ENCODE data around the gene DNAAF1.

Gene DNAAF1

DNA sequence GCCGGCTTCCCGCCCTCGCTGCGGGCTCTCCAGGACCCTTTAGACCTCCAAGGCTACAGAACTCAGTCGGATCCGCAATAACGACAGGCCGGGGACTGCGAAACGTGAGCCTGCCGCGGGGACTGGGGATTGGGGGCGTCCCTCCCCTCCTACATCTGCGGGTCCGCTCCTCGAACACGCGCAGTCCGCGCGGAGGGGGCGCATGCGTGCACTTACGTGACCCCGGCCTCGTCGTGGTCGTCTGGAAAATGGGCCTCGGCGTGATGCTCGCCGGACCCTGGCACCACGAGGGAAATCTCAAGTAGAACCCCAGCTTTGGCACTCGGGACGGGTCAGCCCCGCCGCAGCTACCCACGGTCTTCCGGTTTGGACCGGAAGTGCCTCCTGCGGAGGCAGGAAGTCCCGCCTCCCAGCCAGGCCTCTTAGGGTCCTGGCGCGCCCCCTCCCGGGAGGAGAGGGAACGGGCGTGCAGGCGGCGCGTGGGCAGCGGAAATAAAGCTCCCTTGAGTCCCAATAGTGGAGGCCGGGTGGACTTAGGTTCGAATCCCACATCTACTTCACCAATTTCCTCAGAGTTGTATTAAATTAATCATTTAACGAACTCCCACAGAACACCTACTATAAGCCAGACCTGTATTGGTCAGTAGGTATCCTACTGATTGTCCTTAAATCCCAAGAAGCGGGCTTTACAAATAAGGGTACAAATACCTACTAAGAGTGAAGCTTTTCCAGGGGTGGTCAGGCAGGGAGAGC, 41.8 kb downstream of the DNAAF1 start, which contains the start of gene TAF1C:
Gene TAF1C (minus strand): TSS at position 373 of the 753 bp plus-strand sequence. CDS start 2,069 bp downstream, outside the sequence.
- peaks cover 36% of the 10 kb centered on the region for H3K36me3 ChIP-seq (ENCODE audit: insufficient read depth, low read length)
- H3K4me3 ChIP-seq (ENCODE audit: low read length) = peak within 1 kb of the TSS; percentile 94
- H3K9me3 ChIP-seq (ENCODE audit: low read length) = no peaks in the 10 kb centered on the region
- peaks cover 11% of the 10 kb centered on the region for H3K4me1 ChIP-seq (ENCODE audit: insufficient read depth, low read length)
- peak within 1 kb of the TSS; percentile 85 for H2AFZ ChIP-seq (ENCODE audit: low read depth, low read length)
- no peaks in the 10 kb centered on the region for H3K27me3 ChIP-seq (ENCODE audit: insufficient read depth, low read length)

DNA sequence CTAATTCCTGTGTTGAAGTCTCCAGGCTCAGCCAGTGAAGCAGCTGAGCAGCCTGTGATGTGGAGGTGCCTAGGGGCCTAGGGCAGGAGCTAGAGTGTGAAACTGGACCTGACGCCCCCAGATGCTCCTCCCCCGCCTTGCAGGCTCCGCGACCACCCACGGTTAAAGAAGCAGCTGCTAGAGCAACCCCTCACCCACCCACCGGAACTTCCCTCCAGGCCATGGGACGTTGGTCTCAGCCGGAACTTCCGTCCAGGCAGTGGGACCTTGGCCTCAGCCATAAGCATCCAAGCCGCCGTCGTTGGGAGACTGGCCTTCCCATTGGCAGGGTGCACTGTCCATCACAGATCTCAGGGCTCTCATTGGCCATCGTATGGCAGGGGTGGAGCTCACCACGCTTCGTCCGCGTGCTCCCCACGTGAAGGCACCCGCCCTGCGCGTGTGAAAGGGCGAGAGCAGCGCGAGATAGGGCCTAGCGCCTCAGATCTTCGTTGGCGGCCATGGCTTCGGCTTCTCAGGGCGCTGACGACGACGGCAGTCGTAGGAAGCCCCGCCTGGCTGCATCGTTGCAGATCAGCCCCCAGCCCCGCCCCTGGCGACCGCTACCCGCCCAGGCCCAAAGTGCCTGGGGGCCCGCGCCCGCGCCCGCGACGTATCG, 45.8 kb downstream of the DNAAF1 start, which contains the start of gene ADAD2:
Gene ADAD2 (plus strand): TSS at position 427 of the 658 bp plus-strand sequence. CDS start 74 bp downstream, at position 501.
- no peaks in the 10 kb centered on the region for H3K9me3 ChIP-seq (ENCODE audit: low read length)
- peaks cover 3% of the 10 kb centered on the region for H3K4me1 ChIP-seq (ENCODE audit: insufficient read depth, low read length)
- no peak within 1 kb of the TSS for H3K4me3 ChIP-seq (ENCODE audit: low read length)
- H3K36me3 ChIP-seq (ENCODE audit: insufficient read depth, low read length) = no peaks in the 10 kb centered on the region
- H3K27me3 ChIP-seq (ENCODE audit: insufficient read depth, low read length) = no peaks in the 10 kb centered on the region
- H2AFZ ChIP-seq (ENCODE audit: low read depth, low read length) = no peak within 1 kb of the TSS

DNA sequence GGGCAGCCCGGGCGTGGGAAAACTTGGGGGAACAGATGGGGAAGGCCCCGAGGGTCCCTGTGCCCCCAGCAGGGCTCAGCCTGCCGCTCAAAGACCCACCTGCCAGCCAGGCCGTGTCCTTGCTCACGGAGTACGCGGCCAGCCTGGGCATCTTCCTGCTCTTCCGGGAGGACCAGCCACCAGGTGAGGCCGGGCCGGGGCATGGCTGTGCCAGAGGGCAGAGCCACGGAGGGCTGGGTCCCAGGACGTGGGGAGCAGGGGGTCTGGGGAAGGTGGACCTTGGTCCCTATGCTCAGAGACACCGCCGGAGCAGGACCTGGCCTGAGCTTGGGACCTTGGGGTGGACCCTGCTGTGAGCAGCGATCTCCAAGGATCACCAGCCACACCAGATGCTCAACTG, 46.4 kb downstream of the DNAAF1 start:
- Histone ChIP-seq H3K4me1 (ENCODE audit: insufficient read depth, low read length) (no peaks in the 10 kb centered on the region), H2AFZ (ENCODE audit: low read depth, low read length) (no peak overlapping the region), H3K9me3 (ENCODE audit: low read length) (no peaks in the 10 kb centered on the region), H3K27me3 (ENCODE audit: insufficient read depth, low read length) (no peaks in the 10 kb centered on the region), H3K4me3 (ENCODE audit: low read length) (no peak overlapping the region), H3K36me3 (ENCODE audit: insufficient read depth, low read length) (no peaks in the 10 kb centered on the region)

DNA sequence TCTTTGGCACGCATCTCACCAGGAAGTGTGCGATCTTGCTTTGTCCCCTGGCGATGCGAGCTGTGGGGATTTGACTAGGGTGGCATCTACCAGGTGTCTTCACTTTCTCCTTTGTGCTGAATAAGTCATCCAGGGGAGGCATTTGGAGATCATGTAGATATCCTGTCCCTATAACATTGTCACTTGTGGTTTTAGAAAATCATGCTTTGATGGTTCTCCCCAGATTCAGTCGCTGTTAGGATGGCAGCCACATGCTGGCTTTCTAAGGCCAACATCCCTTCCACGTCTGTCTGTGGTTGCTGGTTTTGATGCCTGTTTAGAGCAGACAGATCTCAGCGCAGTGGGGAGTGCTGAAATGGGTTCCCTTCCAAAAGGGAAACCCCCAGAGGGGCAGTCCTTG, 48.4 kb downstream of the DNAAF1 start:
- Histone ChIP-seq H3K9me3 (ENCODE audit: low read length) (no peaks in the 10 kb centered on the region), H3K4me3 (ENCODE audit: low read length) (no peak overlapping the region), H3K4me1 (ENCODE audit: insufficient read depth, low read length) (no peaks in the 10 kb centered on the region), H3K36me3 (ENCODE audit: insufficient read depth, low read length) (no peaks in the 10 kb centered on the region), H3K27me3 (ENCODE audit: insufficient read depth, low read length) (peaks cover 11% of the 10 kb centered on the region), H2AFZ (ENCODE audit: low read depth, low read length) (no peak overlapping the region)

DNA sequence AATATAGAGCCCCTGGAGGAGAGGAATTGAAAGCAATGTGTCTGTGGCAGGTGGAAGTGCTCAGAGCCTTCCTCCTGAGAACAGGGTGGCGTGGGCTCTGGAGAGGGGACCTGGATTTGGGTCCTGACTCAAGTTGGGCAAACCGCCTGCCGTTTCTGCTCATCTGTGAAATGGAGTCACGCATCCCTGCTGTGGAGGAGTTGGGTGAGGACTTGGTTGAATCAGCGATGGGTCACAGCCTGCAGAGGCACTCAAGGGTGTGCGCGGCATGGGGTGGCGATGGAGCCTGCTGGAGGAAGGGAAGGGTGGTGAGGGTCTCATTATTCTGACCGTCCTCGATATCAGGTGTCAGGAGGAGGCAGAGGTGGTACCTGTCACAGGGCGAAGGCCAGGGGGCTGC, 48.9 kb downstream of the DNAAF1 start:
- Histone ChIP-seq H3K4me3 (ENCODE audit: low read length) (no peak overlapping the region), H2AFZ (ENCODE audit: low read depth, low read length) (no peak overlapping the region), H3K9me3 (ENCODE audit: low read length) (no peaks in the 10 kb centered on the region), H3K36me3 (ENCODE audit: insufficient read depth, low read length) (no peaks in the 10 kb centered on the region), H3K27me3 (ENCODE audit: insufficient read depth, low read length) (peaks cover 14% of the 10 kb centered on the region), H3K4me1 (ENCODE audit: insufficient read depth, low read length) (no peaks in the 10 kb centered on the region)

DNA sequence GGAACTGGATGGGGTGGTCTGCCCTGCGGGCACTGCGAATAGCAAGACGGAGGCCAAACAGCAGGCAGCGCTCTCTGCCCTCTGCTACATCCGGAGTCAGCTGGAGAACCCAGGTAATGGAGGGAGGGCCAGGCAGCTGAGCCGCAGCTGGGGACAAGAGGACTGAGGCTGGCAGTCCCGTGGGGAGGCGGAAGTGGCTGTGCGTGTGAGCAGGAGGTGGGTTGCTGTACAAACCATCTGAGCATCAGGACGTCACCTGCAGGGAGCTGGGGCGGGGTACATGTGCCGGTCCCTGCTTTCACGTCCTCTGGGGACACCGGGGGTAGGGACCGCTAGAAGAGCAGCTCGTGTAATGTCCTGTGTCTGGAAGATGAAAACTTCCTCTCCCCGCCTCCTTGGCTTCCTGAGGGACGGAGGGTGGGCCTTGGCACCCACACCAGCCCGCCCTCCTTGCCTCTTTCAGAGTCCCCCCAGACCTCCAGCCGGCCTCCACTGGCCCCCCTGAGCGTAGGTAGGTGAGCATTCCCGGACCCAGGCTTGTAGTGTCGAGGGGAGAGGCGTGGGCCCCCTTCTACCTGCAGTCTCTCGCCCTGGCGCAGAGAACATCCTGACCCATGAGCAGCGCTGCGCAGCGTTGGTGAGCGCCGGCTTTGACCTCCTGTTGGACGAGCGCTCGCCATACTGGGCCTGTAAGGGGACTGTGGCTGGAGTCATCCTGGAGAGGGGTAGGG, 49.5 kb downstream of the DNAAF1 start:
- no peak overlapping the region for H3K4me3 ChIP-seq (ENCODE audit: low read length)
- H3K4me1 ChIP-seq (ENCODE audit: insufficient read depth, low read length) = no peaks in the 10 kb centered on the region
- H3K27me3 ChIP-seq (ENCODE audit: insufficient read depth, low read length) = peaks cover 14% of the 10 kb centered on the region
- no peak overlapping the region for H2AFZ ChIP-seq (ENCODE audit: low read depth, low read length)
- H3K9me3 ChIP-seq (ENCODE audit: low read length) = no peaks in the 10 kb centered on the region
- no peaks in the 10 kb centered on the region for H3K36me3 ChIP-seq (ENCODE audit: insufficient read depth, low read length)

DNA sequence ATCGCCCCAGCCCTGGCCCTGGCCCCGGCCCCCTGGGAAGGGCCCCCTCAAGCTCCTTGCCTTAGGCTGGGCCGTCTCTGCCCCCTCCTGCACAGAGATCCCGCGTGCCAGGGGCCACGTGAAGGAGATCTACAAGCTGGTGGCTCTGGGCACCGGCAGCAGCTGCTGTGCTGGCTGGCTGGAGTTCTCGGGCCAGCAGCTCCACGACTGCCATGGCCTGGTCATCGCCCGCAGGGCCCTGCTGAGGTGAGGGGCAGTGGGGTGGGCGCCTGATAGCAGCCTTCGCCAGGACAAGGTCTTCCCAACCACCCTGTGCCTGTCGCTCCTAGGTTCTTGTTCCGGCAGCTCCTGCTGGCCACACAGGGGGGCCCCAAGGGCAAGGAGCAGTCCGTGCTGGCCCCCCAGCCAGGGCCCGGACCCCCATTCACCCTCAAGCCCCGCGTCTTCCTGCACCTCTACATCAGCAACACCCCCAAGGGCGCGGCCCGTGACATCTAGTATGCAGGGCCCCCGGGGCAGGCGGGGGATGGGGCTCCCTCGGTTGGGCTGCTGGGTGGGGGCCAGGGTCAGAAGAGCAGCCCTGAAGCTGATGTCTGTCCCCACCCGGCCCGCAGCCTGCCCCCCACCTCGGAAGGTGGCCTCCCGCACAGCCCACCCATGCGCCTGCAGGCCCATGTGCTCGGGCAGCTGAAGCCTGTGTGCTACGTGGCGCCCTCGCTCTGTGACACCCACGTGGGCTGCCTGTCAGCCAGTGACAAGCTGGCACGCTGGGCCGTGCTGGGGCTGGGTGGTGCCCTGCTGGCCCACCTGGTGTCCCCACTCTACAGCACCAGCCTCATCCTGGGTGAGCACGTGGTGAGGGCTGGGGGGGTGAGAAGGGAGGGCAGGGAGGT, 50.3 kb downstream of the DNAAF1 start:
- H3K9me3 ChIP-seq (ENCODE audit: low read length) = no peaks in the 10 kb centered on the region
- H3K36me3 ChIP-seq (ENCODE audit: insufficient read depth, low read length) = no peaks in the 10 kb centered on the region
- no peaks in the 10 kb centered on the region for H3K4me1 ChIP-seq (ENCODE audit: insufficient read depth, low read length)
- no peak overlapping the region for H2AFZ ChIP-seq (ENCODE audit: low read depth, low read length)
- peaks cover 14% of the 10 kb centered on the region for H3K27me3 ChIP-seq (ENCODE audit: insufficient read depth, low read length)
- H3K4me3 ChIP-seq (ENCODE audit: low read length) = no peak overlapping the region

DNA sequence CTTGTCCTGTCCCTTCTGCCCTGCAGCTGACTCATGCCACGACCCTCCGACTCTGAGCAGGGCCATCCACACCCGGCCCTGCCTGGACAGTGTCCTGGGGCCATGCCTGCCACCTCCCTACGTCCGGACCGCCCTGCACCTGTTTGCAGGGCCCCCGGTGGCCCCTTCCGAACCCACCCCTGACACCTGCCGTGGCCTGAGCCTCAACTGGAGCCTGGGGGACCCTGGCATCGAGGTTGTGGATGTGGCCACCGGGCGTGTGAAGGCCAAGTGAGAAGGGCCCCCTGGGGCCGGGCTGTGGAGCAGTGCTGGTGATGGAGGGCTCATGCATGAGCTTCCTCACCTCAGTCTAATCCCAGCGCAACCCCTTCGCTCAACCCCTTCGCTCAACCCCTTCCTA, 51.0 kb downstream of the DNAAF1 start:
- H3K4me3 ChIP-seq (ENCODE audit: low read length) = no peak overlapping the region

DNA sequence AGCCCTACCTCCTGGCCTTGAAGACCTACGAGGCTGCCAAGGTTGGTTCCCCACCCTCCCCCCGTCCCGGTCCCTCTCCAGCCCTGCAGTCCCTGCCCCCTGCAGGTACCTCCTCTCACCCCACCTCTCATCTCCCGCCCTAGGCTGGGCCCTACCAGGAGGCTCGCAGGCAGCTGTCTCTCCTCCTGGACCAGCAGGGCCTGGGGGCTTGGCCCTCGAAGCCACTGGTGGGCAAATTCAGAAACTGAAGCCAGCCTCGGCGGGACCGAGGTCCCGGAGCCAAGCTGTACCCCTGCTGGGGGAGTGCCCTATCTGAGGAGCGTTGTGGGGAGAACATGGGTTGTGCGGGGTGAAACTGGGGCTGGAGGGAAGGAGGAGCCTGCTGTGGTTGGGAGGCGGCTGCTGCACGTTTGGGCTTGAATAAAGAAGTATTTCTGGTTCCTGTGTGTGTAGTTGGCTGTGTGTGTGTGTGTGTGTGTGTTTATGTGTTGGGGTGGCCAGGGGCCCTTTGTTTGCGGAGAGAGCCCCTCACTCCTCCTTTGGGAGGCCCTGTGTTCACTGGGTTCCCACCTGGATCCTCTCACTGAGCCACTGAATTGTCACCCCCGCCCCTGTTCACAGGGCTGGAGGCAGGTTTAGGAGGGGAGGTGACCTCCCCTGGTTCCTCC, 51.8 kb downstream of the DNAAF1 start:
- Histone ChIP-seq H3K27me3 (ENCODE audit: insufficient read depth, low read length) (peaks cover 14% of the 10 kb centered on the region), H3K4me1 (ENCODE audit: insufficient read depth, low read length) (no peaks in the 10 kb centered on the region), H3K36me3 (ENCODE audit: insufficient read depth, low read length) (no peaks in the 10 kb centered on the region), H2AFZ (ENCODE audit: low read depth, low read length) (no peak overlapping the region), H3K9me3 (ENCODE audit: low read length) (no peaks in the 10 kb centered on the region), H3K4me3 (ENCODE audit: low read length) (no peak overlapping the region)

More for the DNA sequence above, 51.0 kb downstream of the DNAAF1 start:
- H2AFZ ChIP-seq (ENCODE audit: low read depth, low read length) = no peak overlapping the region
- H3K36me3 ChIP-seq (ENCODE audit: insufficient read depth, low read length) = no peaks in the 10 kb centered on the region
- peaks cover 14% of the 10 kb centered on the region for H3K27me3 ChIP-seq (ENCODE audit: insufficient read depth, low read length)
- H3K4me1 ChIP-seq (ENCODE audit: insufficient read depth, low read length) = no peaks in the 10 kb centered on the region
- H3K9me3 ChIP-seq (ENCODE audit: low read length) = no peaks in the 10 kb centered on the region

DNA sequence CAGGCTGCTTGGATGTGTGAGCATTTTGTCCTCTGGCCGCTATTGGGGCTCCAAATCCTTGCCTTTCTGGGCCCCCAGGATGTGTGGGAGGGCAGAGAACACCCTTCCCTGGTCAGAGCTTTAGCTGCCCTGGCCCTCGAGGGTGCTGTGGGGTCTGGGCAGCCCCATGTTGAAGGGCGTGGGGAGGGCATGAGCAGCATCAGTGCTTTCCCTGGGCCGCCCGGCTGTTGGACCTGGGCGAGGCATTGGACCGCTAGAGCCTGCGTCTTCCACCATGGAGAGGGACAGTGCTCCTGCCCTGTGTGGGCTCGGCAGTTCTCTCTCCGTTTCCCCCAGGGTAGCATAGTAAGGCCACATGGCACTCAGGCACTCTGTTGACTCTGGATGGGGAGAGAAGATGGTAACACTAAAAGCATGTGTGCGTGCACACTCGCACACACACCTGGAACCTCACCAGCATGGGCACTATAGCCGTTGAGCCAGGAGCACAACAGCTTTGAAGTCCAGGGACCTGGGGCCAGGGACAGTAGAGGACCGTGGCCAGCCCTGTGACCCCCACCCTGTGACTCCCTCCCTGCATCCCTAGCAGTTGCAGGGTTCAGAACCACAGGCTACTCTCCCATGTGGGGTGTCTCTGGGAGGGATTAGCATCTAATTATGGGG, 52.5 kb downstream of the DNAAF1 start:
- no peaks in the 10 kb centered on the region for H3K36me3 ChIP-seq (ENCODE audit: insufficient read depth, low read length)
- H2AFZ ChIP-seq (ENCODE audit: low read depth, low read length) = no peak overlapping the region
- no peaks in the 10 kb centered on the region for H3K9me3 ChIP-seq (ENCODE audit: low read length)
- no peaks in the 10 kb centered on the region for H3K4me1 ChIP-seq (ENCODE audit: insufficient read depth, low read length)
- H3K4me3 ChIP-seq (ENCODE audit: low read length) = no peak overlapping the region
- H3K27me3 ChIP-seq (ENCODE audit: insufficient read depth, low read length) = peaks cover 14% of the 10 kb centered on the region

DNA sequence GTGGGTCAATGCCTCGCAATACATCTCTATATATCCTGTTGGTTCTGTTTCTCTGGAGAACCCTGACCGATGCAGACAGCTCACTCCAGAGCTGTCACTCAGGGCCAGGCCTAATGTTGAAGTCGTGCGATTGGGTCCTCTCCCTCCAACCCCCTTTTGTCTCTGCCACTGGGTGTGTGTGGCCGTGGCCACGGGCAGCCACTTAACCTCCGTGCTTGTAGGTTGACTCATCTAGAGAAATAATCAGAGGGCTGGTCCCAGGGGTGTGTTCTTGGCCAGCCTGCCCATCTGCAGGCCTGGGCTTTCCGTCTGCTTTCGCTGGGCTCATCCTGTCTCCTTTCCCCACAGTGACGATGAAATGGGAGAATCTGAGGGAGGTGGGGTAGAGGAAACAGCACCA, 53.3 kb downstream of the DNAAF1 start:
- Histone ChIP-seq H3K27me3 (ENCODE audit: insufficient read depth, low read length) (peaks cover 14% of the 10 kb centered on the region), H3K9me3 (ENCODE audit: low read length) (no peaks in the 10 kb centered on the region), H3K36me3 (ENCODE audit: insufficient read depth, low read length) (no peaks in the 10 kb centered on the region), H3K4me3 (ENCODE audit: low read length) (no peak overlapping the region), H3K4me1 (ENCODE audit: insufficient read depth, low read length) (no peaks in the 10 kb centered on the region), H2AFZ (ENCODE audit: low read depth, low read length) (no peak overlapping the region)

DNA sequence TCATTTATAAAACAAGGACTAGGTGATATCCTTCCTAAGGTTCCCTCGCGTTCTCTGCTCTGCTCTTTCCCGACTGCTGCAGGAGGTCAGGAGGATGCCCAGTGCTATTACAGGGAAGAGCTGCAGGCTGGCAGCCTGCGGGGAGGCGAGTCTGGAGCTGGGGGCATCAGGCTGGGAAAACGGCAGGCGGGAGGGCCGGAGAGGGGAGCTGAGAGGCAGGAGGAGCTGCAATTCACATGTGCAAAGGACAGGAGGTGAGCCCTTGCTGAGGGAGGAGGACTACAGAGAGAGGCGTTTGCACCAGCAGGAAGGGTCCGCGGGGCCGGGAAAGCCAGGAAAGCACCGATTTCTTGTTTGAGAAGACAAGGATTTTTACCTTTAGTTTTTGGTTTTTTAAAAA, 54.0 kb downstream of the DNAAF1 start:
- no peaks in the 10 kb centered on the region for H3K4me1 ChIP-seq (ENCODE audit: insufficient read depth, low read length)
- no peaks in the 10 kb centered on the region for H3K9me3 ChIP-seq (ENCODE audit: low read length)
- H3K27me3 ChIP-seq (ENCODE audit: insufficient read depth, low read length) = peaks cover 14% of the 10 kb centered on the region
- H3K36me3 ChIP-seq (ENCODE audit: insufficient read depth, low read length) = no peaks in the 10 kb centered on the region
- H2AFZ ChIP-seq (ENCODE audit: low read depth, low read length) = no peak overlapping the region
- no peak overlapping the region for H3K4me3 ChIP-seq (ENCODE audit: low read length)
